Chondrocyte (in vitro differentiated cells): Measurements from ENCODE around the gene RNF224. TPM values are rescaled to one million over a fixed set of nuclear protein-coding genes. Genes with fewer than 3 reads are reported as not detected.
"Not testable (repeated sequence)": the region's sequence is repeated elsewhere in the genome, so short reads cannot be mapped to it uniquely, and the experiment has no call there.

Experiments
- DNase-seq: peaks from one replicate; pipeline ENCODE4 v3.0.0; 2021; ENCODE audit warnings: mixed read lengths, low spot score
- H3K27ac Mint-ChIP-seq: one replicate; pipeline ENCODE4 v1.8.0; 2021; ENCODE audit warnings: mild to moderate bottlenecking, moderate library complexity, mixed read lengths; ENCODE audit not compliant: unreplicated experiment
- H3K27me3 Mint-ChIP-seq: 2 replicates; pipeline ENCODE4 v1.8.0; 2021; ENCODE audit warnings: low read depth, mixed read lengths
- H3K36me3 Mint-ChIP-seq: 2 replicates; pipeline ENCODE4 v1.8.0; 2021; ENCODE audit warnings: low read depth, mixed read lengths
- H3K4me1 Mint-ChIP-seq: 2 replicates; pipeline ENCODE4 v1.8.0; 2021; ENCODE audit warnings: low read depth, mild to moderate bottlenecking, mixed read lengths
- H3K4me3 Mint-ChIP-seq: one replicate; pipeline ENCODE4 v1.8.0; 2021; ENCODE audit warnings: mild to moderate bottlenecking, moderate library complexity, mixed read lengths; ENCODE audit not compliant: unreplicated experiment
- H3K9me3 Mint-ChIP-seq: 2 replicates; pipeline ENCODE4 v1.8.0; 2021; ENCODE audit warnings: low read depth, mixed read lengths
- total RNA-seq: library from RNA; stranded (reverse); gene quantifications from 3 replicates; pipeline ENCODE4 v1.2.1, GENCODE V29; 2021
- TF ChIP-seq, protein P1 (sequence below): fragments of 200-600 bp; sonication (generic); IDR thresholded peaks from 2 replicates; pipeline ENCODE4 v1.5.0; 2021; ENCODE audit warnings: antibody characterized with exemption, mild to moderate bottlenecking, moderate library complexity

The RNF224 gene
- total RNA-seq, 1 donor from 2014 or later = not detected

- Mint-ChIP-seq H3K27me3 (no peaks in the 10 kb centered on the region), H3K9me3 (no peaks in the 10 kb centered on the region), H3K4me1 (peaks cover 30% of the 10 kb centered on the region), H3K36me3 (peaks cover 10% of the 10 kb centered on the region), H3K27ac (peak overlapping the region; percentile 57), H3K4me3 (peak overlapping the region; percentile 78)
- DNase-seq = no peak
- TF ChIP-seq, protein P1, sequence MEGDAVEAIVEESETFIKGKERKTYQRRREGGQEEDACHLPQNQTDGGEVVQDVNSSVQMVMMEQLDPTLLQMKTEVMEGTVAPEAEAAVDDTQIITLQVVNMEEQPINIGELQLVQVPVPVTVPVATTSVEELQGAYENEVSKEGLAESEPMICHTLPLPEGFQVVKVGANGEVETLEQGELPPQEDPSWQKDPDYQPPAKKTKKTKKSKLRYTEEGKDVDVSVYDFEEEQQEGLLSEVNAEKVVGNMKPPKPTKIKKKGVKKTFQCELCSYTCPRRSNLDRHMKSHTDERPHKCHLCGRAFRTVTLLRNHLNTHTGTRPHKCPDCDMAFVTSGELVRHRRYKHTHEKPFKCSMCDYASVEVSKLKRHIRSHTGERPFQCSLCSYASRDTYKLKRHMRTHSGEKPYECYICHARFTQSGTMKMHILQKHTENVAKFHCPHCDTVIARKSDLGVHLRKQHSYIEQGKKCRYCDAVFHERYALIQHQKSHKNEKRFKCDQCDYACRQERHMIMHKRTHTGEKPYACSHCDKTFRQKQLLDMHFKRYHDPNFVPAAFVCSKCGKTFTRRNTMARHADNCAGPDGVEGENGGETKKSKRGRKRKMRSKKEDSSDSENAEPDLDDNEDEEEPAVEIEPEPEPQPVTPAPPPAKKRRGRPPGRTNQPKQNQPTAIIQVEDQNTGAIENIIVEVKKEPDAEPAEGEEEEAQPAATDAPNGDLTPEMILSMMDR = no peak
Measured at GRCh38 chr9:137241490-137242268, 14.4 kb downstream of the RNF224 start.

DNA sequence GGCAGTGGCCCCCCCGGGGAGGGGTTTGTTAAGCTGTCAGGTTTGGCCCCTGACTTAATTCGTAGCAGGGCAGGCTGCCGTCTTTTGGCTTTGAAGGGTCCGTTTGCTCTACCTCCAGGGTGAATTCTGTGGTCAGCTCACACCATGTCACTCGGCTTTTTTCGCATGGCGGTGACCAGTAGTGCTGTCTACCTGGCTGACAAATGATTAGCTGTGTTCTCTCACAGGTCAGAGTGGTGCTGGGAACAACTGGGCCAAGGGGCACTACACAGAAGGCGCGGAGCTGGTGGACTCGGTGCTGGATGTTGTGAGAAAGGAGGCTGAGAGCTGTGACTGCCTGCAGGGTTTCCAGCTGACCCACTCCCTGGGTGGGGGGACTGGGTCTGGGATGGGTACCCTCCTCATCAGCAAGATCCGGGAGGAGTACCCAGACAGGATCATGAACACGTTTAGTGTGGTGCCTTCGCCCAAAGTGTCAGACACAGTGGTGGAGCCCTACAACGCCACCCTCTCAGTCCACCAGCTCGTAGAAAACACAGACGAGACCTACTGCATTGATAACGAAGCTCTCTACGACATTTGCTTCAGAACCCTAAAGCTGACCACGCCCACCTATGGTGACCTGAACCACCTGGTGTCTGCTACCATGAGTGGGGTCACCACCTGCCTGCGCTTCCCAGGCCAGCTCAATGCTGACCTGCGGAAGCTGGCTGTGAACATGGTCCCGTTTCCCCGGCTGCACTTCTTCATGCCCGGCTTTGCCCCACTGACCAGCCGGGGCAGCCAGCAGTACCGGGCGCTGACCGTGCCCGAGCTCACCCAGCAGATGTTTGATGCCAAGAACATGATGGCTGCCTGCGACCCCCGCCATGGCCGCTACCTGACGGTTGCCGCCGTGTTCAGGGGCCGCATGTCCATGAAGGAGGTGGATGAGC is 15.2 kb downstream of the RNF224 start:
- Mint-ChIP-seq H3K9me3 (no peaks in the 10 kb centered on the region), H3K4me3 (peak overlapping the region; percentile 76), H3K4me1 (peaks cover 30% of the 10 kb centered on the region), H3K36me3 (peaks cover 10% of the 10 kb centered on the region), H3K27ac (peak overlapping the region; percentile 57), H3K27me3 (no peaks in the 10 kb centered on the region)
- TF ChIP-seq, protein P1 = no peak
- no peak for DNase-seq

DNA sequence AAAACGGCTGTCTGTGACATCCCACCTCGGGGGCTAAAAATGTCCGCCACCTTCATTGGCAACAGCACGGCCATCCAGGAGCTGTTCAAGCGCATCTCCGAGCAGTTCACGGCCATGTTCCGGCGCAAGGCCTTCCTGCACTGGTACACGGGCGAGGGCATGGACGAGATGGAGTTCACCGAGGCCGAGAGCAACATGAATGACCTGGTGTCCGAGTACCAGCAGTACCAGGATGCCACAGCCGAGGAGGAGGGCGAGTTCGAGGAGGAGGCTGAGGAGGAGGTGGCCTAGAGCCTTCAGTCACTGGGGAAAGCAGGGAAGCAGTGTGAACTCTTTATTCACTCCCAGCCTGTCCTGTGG is 15.9 kb downstream of the RNF224 start:
- DNase-seq, H3K9me3 Mint-ChIP-seq, H3K27ac Mint-ChIP-seq, H3K27me3 Mint-ChIP-seq, H3K4me3 Mint-ChIP-seq: not testable (repeated sequence)
- Mint-ChIP-seq H3K4me1 (peaks cover 30% of the 10 kb centered on the region), H3K36me3 (peaks cover 10% of the 10 kb centered on the region)

GRCh38 chr9:137243626-137244485 is 16.6 kb downstream of the RNF224 start:
- peaks cover 29% of the 10 kb centered on the region for H3K4me1 Mint-ChIP-seq
- peak overlapping the region; percentile 59 for H3K27ac Mint-ChIP-seq
- TF ChIP-seq, protein P1 = no peak

DNA sequence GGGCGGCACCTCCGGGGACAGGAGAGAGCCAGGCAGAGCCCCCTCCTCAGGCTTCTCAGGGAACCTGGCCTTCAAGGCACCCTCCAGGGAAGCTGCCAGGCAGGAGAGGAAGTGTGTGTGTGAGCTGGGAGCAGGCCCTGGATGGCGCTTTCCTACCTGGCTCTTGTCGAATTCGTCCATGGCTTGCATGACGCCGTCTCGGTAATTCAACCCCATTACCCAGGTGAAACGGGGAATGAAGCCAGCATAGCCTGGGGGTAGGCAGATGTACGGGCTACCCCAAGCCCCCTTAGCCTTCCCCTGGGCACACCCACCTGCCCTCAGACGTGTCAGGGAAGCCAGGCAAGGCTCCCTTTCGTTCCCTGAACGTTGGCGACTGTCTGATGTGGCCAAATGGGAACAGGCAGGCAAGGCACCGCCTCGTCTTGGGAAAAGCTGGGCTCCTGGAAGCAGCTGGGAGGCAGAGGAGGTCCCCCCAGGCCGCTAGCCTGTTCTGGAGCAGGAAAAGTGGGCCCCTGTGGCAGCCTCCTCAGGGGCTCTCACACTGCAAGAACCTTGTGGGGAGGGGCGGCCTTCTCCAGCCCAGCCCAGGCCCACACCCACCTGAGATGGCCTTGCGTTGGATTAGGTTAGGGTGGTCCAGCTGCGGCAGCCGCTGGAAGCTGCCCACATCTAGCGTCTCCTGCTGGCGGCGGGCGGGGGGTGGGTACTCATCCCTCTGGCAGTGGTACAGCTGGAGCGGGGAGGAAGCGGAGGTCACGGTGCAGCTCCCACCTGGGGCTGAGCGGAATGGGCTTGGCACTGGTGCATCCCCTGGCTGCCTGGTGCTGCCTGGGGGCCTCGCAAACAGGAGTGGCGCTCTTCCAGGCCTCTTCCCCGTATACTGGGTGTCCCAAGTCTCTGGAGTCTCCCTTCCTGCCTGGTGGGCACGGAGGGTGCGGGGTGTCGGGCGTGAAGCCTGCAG is 17.5 kb downstream of the RNF224 start:
- TF ChIP-seq, protein P1 = no peak
- Mint-ChIP-seq H3K27ac (no peak overlapping the region), H3K27me3 (no peaks in the 10 kb centered on the region), H3K4me3 (no peak overlapping the region), H3K4me1 (peaks cover 22% of the 10 kb centered on the region), H3K9me3 (no peaks in the 10 kb centered on the region), H3K36me3 (peaks cover 10% of the 10 kb centered on the region)
- no peak for DNase-seq

More at GRCh38 chr9:137243626-137244485, 16.6 kb downstream of the RNF224 start:
- no peaks in the 10 kb centered on the region for H3K27me3 Mint-ChIP-seq
- peak overlapping the region; percentile 31 for H3K4me3 Mint-ChIP-seq
- H3K9me3 Mint-ChIP-seq = no peaks in the 10 kb centered on the region
- no peak for DNase-seq
- H3K36me3 Mint-ChIP-seq = peaks cover 10% of the 10 kb centered on the region
